ENCODE data around the gene SORD. TPM values are rescaled to one million over a fixed set of nuclear protein-coding genes. Genes with fewer than 3 reads are reported as not detected.
"Not testable (repeated sequence)": the region's sequence is repeated elsewhere in the genome, so short reads cannot be mapped to it uniquely, and the experiment has no call there.

The SORD gene
- total RNA-seq, 4 donors from 2014 or later = 3.3 to 6.6 (median 5.9) TPM

- H3K4me3 ChIP-seq; intact Hi-C loops (cut with DNase I); H3K27ac ChIP-seq (replicated peaks in 1 of 4); H3K9me3 ChIP-seq; H3K4me1 ChIP-seq; H3K27me3 ChIP-seq; H3K36me3 ChIP-seq; DNase-seq (ENCODE audit: extremely low spot score): not testable (repeated sequence)
- WGBS = no CpG with 5 or more reads among the region's 9 CpGs
These were observed 52.7 kb downstream of the SORD start for GRCh38 chr15:45075440-45076320.

- H3K4me3 ChIP-seq; H3K27ac ChIP-seq (replicated peaks in 1 of 4); H3K4me1 ChIP-seq; H3K36me3 ChIP-seq; H3K9me3 ChIP-seq; DNase-seq (ENCODE audit: extremely low spot score); intact Hi-C loops (cut with DNase I); H3K27me3 ChIP-seq: not testable (repeated sequence)
- WGBS = 83% methylated on average over 2 of the region's 2 CpGs
These were observed 54.4 kb downstream of the SORD start for GRCh38 chr15:45077391-45077790.

- H3K36me3 ChIP-seq; H3K9me3 ChIP-seq; H3K27ac ChIP-seq (replicated peaks in 1 of 4); DNase-seq (ENCODE audit: extremely low spot score); H3K27me3 ChIP-seq; intact Hi-C loops (cut with DNase I); H3K4me3 ChIP-seq; H3K4me1 ChIP-seq: not testable (repeated sequence)
- 82% methylated on average over 5 of the region's 5 CpGs for WGBS
These were observed 56.2 kb downstream of the SORD start for GRCh38 chr15:45079201-45079600.

GRCh38 chr15:45079628-45080246 is 56.7 kb downstream of the SORD start:
- WGBS = 89% methylated on average over 4 of the region's 5 CpGs
- not testable (repeated sequence) for H3K36me3 ChIP-seq

GRCh38 chr15:45080593-45080992 is 57.6 kb downstream of the SORD start:
- H3K4me3 ChIP-seq; H3K27ac ChIP-seq (replicated peaks in 1 of 4); H3K4me1 ChIP-seq; H3K36me3 ChIP-seq; H3K9me3 ChIP-seq; DNase-seq (ENCODE audit: extremely low spot score); intact Hi-C loops (cut with DNase I): not testable (repeated sequence)
- peaks cover 0 to 13% (median 0%) of the 10 kb centered on the region in 4 donors for H3K27me3 ChIP-seq
- no CpG with 5 or more reads among the region's 3 CpGs for WGBS

More at GRCh38 chr15:45079628-45080246, 56.7 kb downstream of the SORD start:
- DNase-seq (ENCODE audit: extremely low spot score); H3K27ac ChIP-seq (replicated peaks in 1 of 4); H3K4me3 ChIP-seq; intact Hi-C loops (cut with DNase I); H3K9me3 ChIP-seq; H3K4me1 ChIP-seq; H3K27me3 ChIP-seq: not testable (repeated sequence)

- 73% methylated on average over 5 of the region's 10 CpGs for WGBS
- DNase-seq (ENCODE audit: extremely low spot score); H3K27ac ChIP-seq (replicated peaks in 1 of 4); H3K4me1 ChIP-seq; H3K9me3 ChIP-seq; H3K36me3 ChIP-seq; intact Hi-C loops (cut with DNase I); H3K4me3 ChIP-seq: not testable (repeated sequence)
- peaks cover 0 to 25% (median 0%) of the 10 kb centered on the region in 4 donors for H3K27me3 ChIP-seq
These were observed 59.4 kb downstream of the SORD start for GRCh38 chr15:45082412-45082811.

GRCh38 chr15:45083223-45083622 is 60.2 kb downstream of the SORD start:
- Histone ChIP-seq H3K27ac (replicated peaks in 1 of 4) (no peak overlapping the region), H3K27me3 (peaks cover 0 to 25% (median 0%) of the 10 kb centered on the region in 4 donors), H3K9me3 (no peaks in the 10 kb centered on the region), H3K36me3 (no peaks in the 10 kb centered on the region), H3K4me3 (no peak overlapping the region), H3K4me1 (peaks cover 0 to 3% (median 0%) of the 10 kb centered on the region in 4 donors)
- no peak for DNase-seq (ENCODE audit: extremely low spot score)
- TF ChIP-seq CTCF (IDR thresholded peaks at IDR 0.05) = no peak
- TF ChIP-seq EP300 (IDR thresholded peaks at IDR 0.05) = no peak
- no peak for TF ChIP-seq POLR2AphosphoS5 (IDR thresholded peaks at IDR 0.05)
- TF ChIP-seq POLR2A (IDR thresholded peaks at IDR 0.05; ENCODE audit: low read depth) = no peak
- intact Hi-C loops (cut with DNase I) = no loop called here

GRCh38 chr15:45084163-45084562 is 61.2 kb downstream of the SORD start:
- TF ChIP-seq EP300 (IDR thresholded peaks at IDR 0.05) (no peak), POLR2A (IDR thresholded peaks at IDR 0.05; ENCODE audit: low read depth) (no peak), POLR2AphosphoS5 (IDR thresholded peaks at IDR 0.05) (no peak), CTCF (IDR thresholded peaks at IDR 0.05) (no peak)
- no peaks in the 10 kb centered on the region for H3K36me3 ChIP-seq
- H3K4me1 ChIP-seq = peaks cover 0 to 3% (median 0%) of the 10 kb centered on the region in 4 donors
- WGBS = 69% methylated on average over 3 of the region's 3 CpGs
- intact Hi-C loops (cut with DNase I) = no loop called here
- no peak overlapping the region for H3K4me3 ChIP-seq
- DNase-seq (ENCODE audit: extremely low spot score) = no peak
- H3K9me3 ChIP-seq = no peaks in the 10 kb centered on the region
- H3K27ac ChIP-seq (replicated peaks in 1 of 4) = no peak overlapping the region
- peaks cover 0 to 25% (median 0%) of the 10 kb centered on the region in 4 donors for H3K27me3 ChIP-seq

Measured in esophagus muscularis mucosa (tissue), 4 donors.